Measurements from ENCODE around the gene ADAMTS2.

The ADAMTS2 gene

GRCh38 chr5:179270581-179271427 is 74.5 kb downstream of the ADAMTS2 start:
- TF ChIP-seq CEBPB (IDR thresholded peaks at IDR 0.05) (no peak), NFIC (IDR thresholded peaks at IDR 0.05) (no peak), EP300 (IDR thresholded peaks at IDR 0.05; ENCODE audit: borderline replicate concordance) (no peak), YY1 (IDR thresholded peaks at IDR 0.05; ENCODE audit: low read depth) (no peak), TAF1 (IDR thresholded peaks at IDR 0.05; ENCODE audit: low read depth) (no peak), TCF12 (IDR thresholded peaks at IDR 0.05; ENCODE audit: low read depth) (no peak), MAX (IDR thresholded peaks at IDR 0.05) (no peak), ZBTB7A (IDR thresholded peaks at IDR 0.05; ENCODE audit: low read depth) (no peak), RAD21 (IDR thresholded peaks at IDR 0.05; ENCODE audit: low read depth) (no peak), FOXM1 (IDR thresholded peaks at IDR 0.05; ENCODE audit: borderline replicate concordance, low read depth) (no peak)

- no peak for TF ChIP-seq MAX (IDR thresholded peaks at IDR 0.05)
- no peak for TF ChIP-seq TEAD4 (IDR thresholded peaks at IDR 0.05)
- no peak for TF ChIP-seq EGR1 (IDR thresholded peaks at IDR 0.05)
- TF ChIP-seq RAD21 (IDR thresholded peaks at IDR 0.05; ENCODE audit: low read depth) = no peak
- TF ChIP-seq ZBTB7A (IDR thresholded peaks at IDR 0.05; ENCODE audit: low read depth) = no peak
- no peak for TF ChIP-seq CEBPB (IDR thresholded peaks at IDR 0.05)
- no peak for TF ChIP-seq REST (IDR thresholded peaks at IDR 0.05; ENCODE audit: low read depth)
- TF ChIP-seq EP300 (IDR thresholded peaks at IDR 0.05; ENCODE audit: borderline replicate concordance) = no peak
- no peak for TF ChIP-seq CREB1 (IDR thresholded peaks at IDR 0.05; ENCODE audit: low read depth)
- TF ChIP-seq TAF1 (IDR thresholded peaks at IDR 0.05; ENCODE audit: low read depth) = no peak
- no peak for TF ChIP-seq USF1 (IDR thresholded peaks at IDR 0.05)
- no peak for TF ChIP-seq TCF12 (IDR thresholded peaks at IDR 0.05; ENCODE audit: low read depth)
- no peak for TF ChIP-seq YY1 (IDR thresholded peaks at IDR 0.05; ENCODE audit: low read depth)
Observed at GRCh38 chr5:179269781-179270543, 75.3 kb downstream of the ADAMTS2 start.

GRCh38 chr5:179268966-179269693 is 76.1 kb downstream of the ADAMTS2 start:
- no peak for TF ChIP-seq FOXM1 (IDR thresholded peaks at IDR 0.05; ENCODE audit: borderline replicate concordance, low read depth)
- TF ChIP-seq CREB1 (IDR thresholded peaks at IDR 0.05; ENCODE audit: low read depth) = no peak
- TF ChIP-seq NFIC (IDR thresholded peaks at IDR 0.05) = no peak
- no peak for TF ChIP-seq ZBTB7A (IDR thresholded peaks at IDR 0.05; ENCODE audit: low read depth)
- no peak for TF ChIP-seq TEAD4 (IDR thresholded peaks at IDR 0.05)
- no peak for TF ChIP-seq TCF12 (IDR thresholded peaks at IDR 0.05; ENCODE audit: low read depth)
- TF ChIP-seq YY1 (IDR thresholded peaks at IDR 0.05; ENCODE audit: low read depth) = no peak
- TF ChIP-seq USF1 (IDR thresholded peaks at IDR 0.05) = no peak
- TF ChIP-seq EGR1 (IDR thresholded peaks at IDR 0.05) = no peak
- no peak for TF ChIP-seq CEBPB (IDR thresholded peaks at IDR 0.05)
- no peak for TF ChIP-seq MAX (IDR thresholded peaks at IDR 0.05)
- TF ChIP-seq RAD21 (IDR thresholded peaks at IDR 0.05; ENCODE audit: low read depth) = no peak
- no peak for TF ChIP-seq EP300 (IDR thresholded peaks at IDR 0.05; ENCODE audit: borderline replicate concordance)
- no peak for TF ChIP-seq TAF1 (IDR thresholded peaks at IDR 0.05; ENCODE audit: low read depth)
- TF ChIP-seq REST (IDR thresholded peaks at IDR 0.05; ENCODE audit: low read depth) = no peak

- TF ChIP-seq TAF1 (IDR thresholded peaks at IDR 0.05; ENCODE audit: low read depth) (no peak), RAD21 (IDR thresholded peaks at IDR 0.05; ENCODE audit: low read depth) (no peak), YY1 (IDR thresholded peaks at IDR 0.05; ENCODE audit: low read depth) (no peak), CEBPB (IDR thresholded peaks at IDR 0.05) (no peak), TEAD4 (IDR thresholded peaks at IDR 0.05) (no peak), ZBTB7A (IDR thresholded peaks at IDR 0.05; ENCODE audit: low read depth) (no peak), TCF12 (IDR thresholded peaks at IDR 0.05; ENCODE audit: low read depth) (no peak), EGR1 (IDR thresholded peaks at IDR 0.05) (no peak), USF1 (IDR thresholded peaks at IDR 0.05) (no peak), REST (IDR thresholded peaks at IDR 0.05; ENCODE audit: low read depth) (no peak), NFIC (IDR thresholded peaks at IDR 0.05) (no peak), FOXM1 (IDR thresholded peaks at IDR 0.05; ENCODE audit: borderline replicate concordance, low read depth) (no peak), MAX (IDR thresholded peaks at IDR 0.05) (no peak), CREB1 (IDR thresholded peaks at IDR 0.05; ENCODE audit: low read depth) (no peak), EP300 (IDR thresholded peaks at IDR 0.05; ENCODE audit: borderline replicate concordance) (no peak)
Observed at GRCh38 chr5:179268399-179268952, 76.8 kb downstream of the ADAMTS2 start.
